ENCODE results near the gene CALHM5.

CALHM5 gene

DNA sequence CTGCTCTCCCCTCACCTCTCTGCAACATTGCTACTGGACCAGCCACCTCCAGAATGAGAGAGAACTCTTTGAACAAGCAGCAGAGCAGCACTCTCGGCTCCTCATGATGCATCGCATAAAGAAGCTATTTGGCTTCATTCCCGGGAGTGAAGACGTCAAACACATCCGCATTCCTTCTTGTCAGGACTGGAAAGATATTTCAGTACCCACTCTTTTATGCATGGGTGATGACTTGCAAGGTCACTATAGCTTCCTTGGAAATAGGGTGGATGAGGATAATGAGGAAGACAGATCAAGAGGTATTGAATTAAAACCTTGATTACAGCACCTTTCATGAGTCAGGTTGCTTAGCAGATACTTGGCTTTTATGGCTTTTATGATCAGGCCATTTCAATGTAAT is 46.5 kb downstream of the CALHM5 start:
- no peak for TF ChIP-seq CTCF (conservative IDR thresholded peaks at IDR 0.05; ENCODE audit: low read length)
- peak; percentile 96 for DNase-seq (ENCODE audit: low read depth)
- H3K4me3 ChIP-seq (ENCODE audit: low read length), result no peak overlapping the region

DNA sequence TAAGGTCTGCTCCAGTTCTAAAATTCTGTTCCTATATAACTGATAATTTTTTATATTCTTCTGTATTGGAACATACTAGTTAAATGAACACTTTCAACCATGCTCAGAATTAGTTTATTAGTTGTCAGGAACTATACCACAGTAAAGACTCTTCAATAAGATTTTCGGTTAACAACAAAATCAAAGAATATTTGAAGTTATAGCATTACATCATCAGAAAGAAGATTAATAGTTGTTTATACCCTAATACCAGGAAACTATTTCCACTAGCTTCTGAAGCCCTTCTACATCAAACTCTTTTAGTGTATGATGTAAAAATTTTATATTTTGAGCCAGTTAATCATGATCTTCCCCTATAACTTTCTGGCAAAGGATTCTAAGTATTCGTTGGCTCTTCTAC is 48.7 kb downstream of the CALHM5 start:
- TF ChIP-seq CTCF (conservative IDR thresholded peaks at IDR 0.05; ENCODE audit: low read length), result no peak
- DNase-seq (ENCODE audit: low read depth), result no peak
- H3K4me3 ChIP-seq (ENCODE audit: low read length), result no peak overlapping the region

DNA sequence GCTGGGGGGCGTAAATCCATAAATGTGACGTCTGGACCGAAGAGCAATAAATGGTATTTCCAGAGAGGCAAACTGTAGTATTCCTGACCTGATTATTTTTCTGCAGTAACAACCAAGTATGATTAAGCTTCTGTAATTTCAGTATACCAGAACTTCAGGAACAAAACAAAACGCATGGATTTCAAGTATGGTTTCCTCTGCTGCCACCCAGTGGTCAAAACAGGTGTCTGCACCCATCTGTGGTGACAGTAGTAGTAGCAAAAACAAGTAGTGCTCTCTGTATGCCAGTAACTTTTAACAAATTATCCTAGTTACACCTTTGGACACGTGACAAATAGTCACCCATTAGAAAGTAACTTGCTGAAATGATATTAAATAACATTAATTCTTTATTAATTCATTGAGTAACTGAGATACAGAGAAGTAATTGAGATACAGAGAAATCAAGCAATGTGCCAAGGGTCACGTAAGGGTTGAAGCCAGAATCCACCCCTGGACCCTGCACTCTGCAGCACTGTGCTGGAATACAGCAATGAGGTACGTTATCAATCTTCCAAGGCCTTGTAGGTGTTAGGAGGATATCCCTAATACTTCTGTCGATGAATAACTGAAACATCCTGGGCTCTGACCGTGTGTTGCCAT is 50.1 kb downstream of the CALHM5 start:
- peak; percentile 98 for TF ChIP-seq CTCF (conservative IDR thresholded peaks at IDR 0.05; ENCODE audit: low read length)
- H3K4me3 ChIP-seq (ENCODE audit: low read length), result peak overlapping the region; percentile 26; the same call in 1 of the 2 replicates
- DNase-seq (ENCODE audit: low read depth), result peak; percentile 69

DNA sequence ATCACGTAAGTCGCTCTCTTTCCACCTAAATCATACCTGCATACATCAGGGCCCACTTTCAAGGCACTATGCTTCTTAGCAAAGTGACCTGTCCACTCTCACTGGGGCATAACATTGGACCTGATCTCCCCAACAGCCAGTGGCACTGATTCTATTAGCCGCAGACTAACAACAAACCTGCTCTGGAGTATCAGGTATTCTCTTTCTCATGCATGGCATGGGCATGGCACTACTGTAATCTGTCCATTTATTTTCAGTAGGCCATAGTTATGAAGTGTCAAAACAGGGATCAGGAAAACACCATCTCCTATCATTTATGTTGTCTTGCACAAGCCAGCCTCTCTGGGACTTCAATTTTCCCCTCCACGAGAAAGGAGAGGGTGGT is 50.6 kb downstream of the CALHM5 start:
- H3K4me3 ChIP-seq (ENCODE audit: low read length), result no peak overlapping the region
- TF ChIP-seq CTCF (conservative IDR thresholded peaks at IDR 0.05; ENCODE audit: low read length), result no peak
- DNase-seq (ENCODE audit: low read depth), result no peak

GRCh38 chr6:116562614-116563013 is 51.2 kb downstream of the CALHM5 start:
- H3K4me3 ChIP-seq (ENCODE audit: low read length), result no peak overlapping the region
- no peak for DNase-seq (ENCODE audit: low read depth)
- no peak for TF ChIP-seq CTCF (conservative IDR thresholded peaks at IDR 0.05; ENCODE audit: low read length)

DNA sequence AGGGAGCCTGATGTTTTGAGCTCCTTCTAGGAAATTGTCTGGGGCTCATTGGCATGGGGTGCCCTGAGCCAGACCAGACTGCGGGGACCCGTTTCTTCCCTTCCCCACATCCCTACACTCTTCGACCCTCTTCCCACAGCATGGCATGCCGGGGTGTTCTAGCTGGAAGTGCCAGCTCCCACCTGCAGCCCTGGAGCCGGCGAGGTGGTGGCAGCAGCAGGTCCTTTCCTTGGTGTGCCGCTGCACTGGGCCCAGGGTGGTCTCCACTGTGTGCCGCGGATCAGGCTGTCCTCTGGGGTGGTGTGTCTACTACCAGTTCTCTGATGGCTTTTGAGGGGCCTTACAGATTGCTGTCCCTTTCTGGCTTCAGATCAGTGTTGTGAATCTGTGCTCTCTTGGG is 52.4 kb downstream of the CALHM5 start:
- TF ChIP-seq CTCF (conservative IDR thresholded peaks at IDR 0.05; ENCODE audit: low read length), result no peak
- no peak overlapping the region for H3K4me3 ChIP-seq (ENCODE audit: low read length)
- no peak for DNase-seq (ENCODE audit: low read depth)

DNA sequence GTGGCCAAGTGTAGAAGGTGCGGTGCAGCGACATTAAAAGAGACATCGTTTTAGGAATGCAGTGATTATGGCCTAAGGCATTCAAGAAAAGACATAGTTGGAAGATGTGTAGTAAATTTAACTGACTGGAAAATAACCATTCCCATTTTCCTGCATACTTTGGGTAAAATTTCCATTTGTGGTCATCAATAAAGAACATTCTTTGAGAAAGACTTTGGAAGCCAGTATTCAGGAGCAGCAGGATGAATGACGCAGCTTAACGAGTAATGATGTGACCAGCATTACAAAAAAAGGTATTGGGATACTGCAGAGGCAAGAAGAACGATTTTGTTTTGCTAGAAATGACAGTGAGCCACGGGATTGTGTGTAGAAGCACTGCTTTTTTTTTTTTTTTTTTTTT is 52.9 kb downstream of the CALHM5 start:
- TF ChIP-seq CTCF (conservative IDR thresholded peaks at IDR 0.05; ENCODE audit: low read length), result no peak
- peak; percentile 77 for DNase-seq (ENCODE audit: low read depth)
- no peak overlapping the region for H3K4me3 ChIP-seq (ENCODE audit: low read length)

All from AG10803 (cell line).